Measurements from ENCODE around the gene GTF2H3. TPM values are rescaled to one million over a fixed set of nuclear protein-coding genes. Genes with fewer than 3 reads are reported as not detected.

The GTF2H3 gene
- total RNA-seq, 4 donors from 2014 or later, result 18.8 to 49.4 (median 22.2) TPM

DNA sequence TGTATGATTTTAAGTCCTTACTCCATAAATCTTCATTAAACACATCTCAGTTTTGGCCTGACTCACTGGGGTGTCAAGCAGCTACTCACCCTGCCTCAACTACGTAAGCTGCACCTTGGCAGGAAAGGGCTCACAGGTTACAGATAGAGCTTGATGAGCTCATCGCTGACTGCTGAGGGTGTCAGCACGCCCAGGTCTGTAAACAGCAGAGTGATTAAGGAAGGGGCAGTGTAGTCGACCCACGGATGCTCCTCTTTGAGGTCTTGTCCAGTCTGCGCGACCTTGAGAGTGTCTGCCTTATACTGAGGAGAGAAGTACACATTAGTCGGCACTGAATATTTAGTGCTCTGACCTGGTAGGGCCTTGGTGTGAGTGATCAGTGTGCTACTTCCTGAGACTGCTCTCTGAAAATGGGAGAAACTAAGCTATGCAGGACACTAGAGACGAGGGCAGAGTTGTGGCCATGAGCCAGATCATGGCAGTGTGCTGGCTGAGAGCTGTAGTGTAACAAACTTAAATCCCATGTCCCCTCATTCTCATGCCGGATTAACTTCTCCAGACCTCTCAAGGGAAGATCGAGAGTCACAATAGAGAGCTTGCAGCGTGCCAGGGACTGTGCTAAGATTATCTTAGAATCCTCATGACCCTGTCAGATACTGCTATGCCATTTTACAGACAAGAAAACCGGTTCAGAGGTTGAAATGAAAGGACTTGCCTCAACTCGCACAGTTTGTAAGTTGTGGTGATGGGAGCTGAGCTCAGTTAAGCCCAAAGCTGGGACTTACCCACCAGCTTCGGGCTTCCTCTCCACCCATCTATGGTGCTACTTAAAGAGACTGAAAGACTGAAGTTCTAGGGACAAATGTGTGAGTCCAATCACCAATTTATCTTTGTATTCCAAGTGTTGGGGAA, 11.8 kb upstream of the GTF2H3 start:
- TF ChIP-seq, protein P1, sequence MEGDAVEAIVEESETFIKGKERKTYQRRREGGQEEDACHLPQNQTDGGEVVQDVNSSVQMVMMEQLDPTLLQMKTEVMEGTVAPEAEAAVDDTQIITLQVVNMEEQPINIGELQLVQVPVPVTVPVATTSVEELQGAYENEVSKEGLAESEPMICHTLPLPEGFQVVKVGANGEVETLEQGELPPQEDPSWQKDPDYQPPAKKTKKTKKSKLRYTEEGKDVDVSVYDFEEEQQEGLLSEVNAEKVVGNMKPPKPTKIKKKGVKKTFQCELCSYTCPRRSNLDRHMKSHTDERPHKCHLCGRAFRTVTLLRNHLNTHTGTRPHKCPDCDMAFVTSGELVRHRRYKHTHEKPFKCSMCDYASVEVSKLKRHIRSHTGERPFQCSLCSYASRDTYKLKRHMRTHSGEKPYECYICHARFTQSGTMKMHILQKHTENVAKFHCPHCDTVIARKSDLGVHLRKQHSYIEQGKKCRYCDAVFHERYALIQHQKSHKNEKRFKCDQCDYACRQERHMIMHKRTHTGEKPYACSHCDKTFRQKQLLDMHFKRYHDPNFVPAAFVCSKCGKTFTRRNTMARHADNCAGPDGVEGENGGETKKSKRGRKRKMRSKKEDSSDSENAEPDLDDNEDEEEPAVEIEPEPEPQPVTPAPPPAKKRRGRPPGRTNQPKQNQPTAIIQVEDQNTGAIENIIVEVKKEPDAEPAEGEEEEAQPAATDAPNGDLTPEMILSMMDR (IDR thresholded peaks at IDR 0.05), result no peak
- TF ChIP-seq POLR2A (IDR thresholded peaks at IDR 0.05), result no peak
- no peak overlapping the region for H3K4me3 ChIP-seq (ENCODE audit: low read depth, poor library complexity, severe bottlenecking)
- WGBS, 2 donors, result 75 to 78% methylated on average over 15 of the region's 15 CpGs
- intact Hi-C loops (cut with DNase I; ENCODE audit: low total_unique reads), result no loop called here
- no peak for DNase-seq (ENCODE audit: low spot score in 2 of 2)

DNA sequence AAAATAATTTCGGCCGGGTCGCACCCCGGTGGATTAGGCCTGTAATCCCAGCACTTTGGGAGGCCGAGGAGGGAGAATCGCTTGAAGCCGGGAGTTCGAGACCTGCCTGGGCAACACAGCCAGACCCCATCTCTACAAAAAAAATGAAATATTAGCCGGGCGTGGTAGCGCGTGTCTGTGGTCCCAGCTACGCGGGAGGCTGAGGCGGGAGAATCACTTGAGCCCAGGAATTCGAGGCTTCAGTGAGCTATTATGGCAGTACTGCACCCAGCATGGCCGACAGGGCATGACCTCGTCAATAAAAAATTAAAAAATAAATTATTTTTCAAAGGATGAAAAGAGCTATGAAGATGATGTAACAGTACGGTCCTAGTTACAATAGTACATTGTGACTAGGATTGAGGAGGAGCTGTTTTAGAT, 523 bp downstream of the GTF2H3 start:
- 12 to 15% methylated on average over 19 of the region's 19 CpGs for WGBS, 2 donors
- intact Hi-C loops (cut with DNase I; ENCODE audit: low total_unique reads), result no loop called here
- peak overlapping the region; percentile 84 for H3K4me3 ChIP-seq (ENCODE audit: low read depth, poor library complexity, severe bottlenecking)
- TF ChIP-seq POLR2A (IDR thresholded peaks at IDR 0.05), result no peak
- TF ChIP-seq, protein P1 (IDR thresholded peaks at IDR 0.05), result no peak
- DNase-seq (ENCODE audit: low spot score in 2 of 2), result no peak

DNA sequence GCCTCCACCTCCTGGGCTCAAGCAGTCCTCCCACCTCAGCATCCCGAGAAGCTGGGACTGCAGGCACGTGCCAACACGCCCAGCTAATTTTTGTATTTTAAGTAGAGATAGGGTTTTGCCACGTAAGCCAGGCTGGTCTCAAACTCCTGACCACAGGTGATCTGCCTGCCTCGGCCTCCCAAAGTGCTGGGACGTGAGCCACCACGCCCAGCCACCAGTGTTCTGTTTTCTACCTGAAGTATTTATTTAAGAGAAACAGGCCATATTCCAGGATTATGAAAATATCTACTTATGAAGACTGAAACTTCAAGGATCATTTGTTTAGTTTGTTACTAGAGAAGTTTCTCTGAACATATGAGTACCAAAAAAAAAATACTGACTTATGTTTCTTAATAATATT, 10.3 kb downstream of the GTF2H3 start:
- no peak for TF ChIP-seq POLR2A (IDR thresholded peaks at IDR 0.05)
- TF ChIP-seq, protein P1 (IDR thresholded peaks at IDR 0.05), result no peak
- H3K4me3 ChIP-seq (ENCODE audit: low read depth, poor library complexity, severe bottlenecking), result no peak overlapping the region
- WGBS, 2 donors, result 83 to 90% methylated on average over 7 of the region's 7 CpGs
- no peak for DNase-seq (ENCODE audit: low spot score in 2 of 2)
- intact Hi-C loops (cut with DNase I; ENCODE audit: low total_unique reads), result no loop called here

DNA sequence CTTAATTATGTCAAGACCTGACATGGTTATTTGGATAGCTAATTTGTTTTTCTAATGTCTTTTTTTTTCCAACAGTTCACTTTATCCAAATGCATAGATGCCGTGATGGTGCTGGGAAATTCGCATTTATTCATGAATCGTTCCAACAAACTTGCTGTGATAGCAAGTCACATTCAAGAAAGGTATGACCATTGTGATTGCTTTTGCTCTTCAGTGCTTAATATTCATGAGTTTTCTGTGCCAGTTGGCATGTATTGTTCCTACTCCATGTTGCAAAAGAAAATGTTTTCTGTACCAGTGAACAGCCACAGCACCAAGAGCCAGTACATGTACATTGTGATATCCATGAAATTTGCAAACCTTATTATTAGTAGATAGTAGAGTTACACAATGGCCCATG, 11.8 kb downstream of the GTF2H3 start:
- TF ChIP-seq, protein P1 (IDR thresholded peaks at IDR 0.05), result no peak
- TF ChIP-seq POLR2A (IDR thresholded peaks at IDR 0.05), result no peak
- 94 to 97% methylated on average over 3 of the region's 3 CpGs for WGBS, 2 donors
- no peak for DNase-seq (ENCODE audit: low spot score in 2 of 2)
- intact Hi-C loops (cut with DNase I; ENCODE audit: low total_unique reads), result no loop called here
- H3K4me3 ChIP-seq (ENCODE audit: low read depth, poor library complexity, severe bottlenecking), result no peak overlapping the region

DNA sequence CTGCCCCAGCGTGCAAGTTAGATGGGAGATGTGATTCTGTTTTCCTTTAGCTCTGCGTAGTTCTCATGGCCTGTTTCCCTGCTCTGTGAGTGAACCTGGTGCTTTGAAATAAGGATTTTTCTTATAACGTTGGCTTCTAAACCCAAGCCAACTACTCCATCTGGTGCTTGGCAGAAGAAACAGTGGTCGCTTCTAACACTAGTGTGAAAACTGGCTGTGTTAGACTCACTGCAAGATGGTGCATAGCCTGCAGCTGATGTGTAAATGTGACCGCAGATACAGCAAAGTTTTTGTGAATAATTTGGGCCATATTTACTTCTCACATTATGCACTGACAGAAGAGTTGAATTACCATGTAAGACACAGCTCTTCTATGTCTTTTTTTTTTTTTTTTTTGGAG, 12.2 kb downstream of the GTF2H3 start:
- 69 to 76% methylated on average over 5 of the region's 5 CpGs for WGBS, 2 donors
- no peak overlapping the region for H3K4me3 ChIP-seq (ENCODE audit: low read depth, poor library complexity, severe bottlenecking)
- intact Hi-C loops (cut with DNase I; ENCODE audit: low total_unique reads), result no loop called here
- no peak for TF ChIP-seq POLR2A (IDR thresholded peaks at IDR 0.05)
- TF ChIP-seq, protein P1 (IDR thresholded peaks at IDR 0.05), result no peak
- DNase-seq (ENCODE audit: low spot score in 2 of 2), result no peak
